Spinal cord (tissue), 10 donors: ENCODE data around the gene GSTA3. TPM values are rescaled to one million over a fixed set of nuclear protein-coding genes. Genes with fewer than 3 reads are reported as not detected.
A peak's percentile ranks its signal among the peaks of the same experiment; 100 is the strongest.

Source experiments
- DNase-seq, 6 donors: peaks; one replicate each; pipeline versions ENCODE4 v3.0.0 to v3.0.0-alpha.2; 2013 to 2015; ENCODE audit warnings: low spot score in 6 of 6, low read depth in 4 of 6
- H3K27ac ChIP-seq: one replicate; pipeline ENCODE4 v1.5.1; 2013; ENCODE audit warnings: low read depth, low read length, control low read depth
- H3K27me3 ChIP-seq: one replicate; pipeline ENCODE4 v1.6.1; 2013; ENCODE audit warnings: low read length; ENCODE audit not compliant: control insufficient read depth, insufficient read depth
- H3K36me3 ChIP-seq: one replicate; pipeline ENCODE4 v1.6.1; 2013; ENCODE audit warnings: low read length; ENCODE audit not compliant: control insufficient read depth, insufficient read depth
- H3K4me1 ChIP-seq: one replicate; pipeline ENCODE4 v1.6.1; 2013; ENCODE audit warnings: low read length; ENCODE audit not compliant: control insufficient read depth, insufficient read depth
- H3K4me3 ChIP-seq: one replicate; pipeline ENCODE4 v1.5.1; 2013; ENCODE audit warnings: low read depth, low read length, control low read depth
- H3K9me3 ChIP-seq: one replicate; pipeline ENCODE4 v1.6.1; 2013; ENCODE audit warnings: low read length; ENCODE audit not compliant: control insufficient read depth, insufficient read depth
- WGBS: methylation state at CpG from one replicate; pipeline ENCODE4 v1.1.5; 2013; ENCODE audit warnings: missing lambda C conversion rate; ENCODE audit not compliant: insufficient coverage; 5-methylcytosine and 5-hydroxymethylcytosine counted together
- polyA plus RNA-seq, 2 donors: library from polyadenylated mRNA; unstranded; fragments of 120-200 nt; gene quantifications; one replicate each; pipeline ENCODE4 v1.2.1, GENCODE V29; 2013; ENCODE audit not compliant: insufficient read length in 2 of 2
- total RNA-seq, 2 donors: library from RNA; depleted of rRNA in 1 of 2; stranded (reverse); fragments of 120-200 nt in 1 of 2; fragments of >200 nt in 1 of 2; gene quantifications; one replicate each; pipeline versions ENCODE4 v1.2.3 to v1.2.4, GENCODE V29; 2013 to 2014
- donor health status: healthy.

GSTA3 gene
- total and polyA plus RNA-seq, 4 donors: 4.4 TPM; not detected in 3

- Histone ChIP-seq H3K4me3 (no peak overlapping the region), H3K36me3 (no peaks in the 10 kb centered on the region), H3K4me1 (no peaks in the 10 kb centered on the region), H3K27ac (no peak overlapping the region), H3K27me3 (no peaks in the 10 kb centered on the region), H3K9me3 (no peaks in the 10 kb centered on the region)
- DNase-seq: no peak
- no CpG with 5 or more reads among the region's 2 CpGs for WGBS
Measured at GRCh38 chr6:52893803-52894202, 15.7 kb downstream of the GSTA3 start.

DNA sequence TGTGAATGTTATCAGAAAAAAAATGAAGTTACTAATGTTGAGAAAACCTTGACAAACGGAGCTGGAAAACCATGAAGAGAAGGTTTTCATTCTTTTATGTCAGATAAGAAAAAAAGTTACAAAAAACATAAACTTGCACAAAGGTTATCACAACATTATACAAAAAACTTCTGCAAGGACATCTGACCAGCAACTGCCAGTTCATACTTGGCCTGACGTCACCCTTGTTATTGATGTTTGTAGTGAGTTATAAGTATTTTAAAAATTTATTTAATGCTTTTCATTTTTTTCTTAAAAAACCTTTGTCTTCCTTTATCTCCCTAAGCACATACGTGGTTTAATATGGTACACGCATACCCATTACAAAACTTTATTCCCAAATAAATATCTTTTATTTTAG, 16.3 kb downstream of the GSTA3 start:
- Histone ChIP-seq H3K36me3 (no peaks in the 10 kb centered on the region), H3K27ac (no peak overlapping the region), H3K27me3 (no peaks in the 10 kb centered on the region), H3K4me1 (no peaks in the 10 kb centered on the region), H3K4me3 (no peak overlapping the region), H3K9me3 (no peaks in the 10 kb centered on the region)
- WGBS: no CpG with 5 or more reads among the region's 4 CpGs
- DNase-seq: no peak

GRCh38 chr6:52890018-52890417, 19.5 kb downstream of the GSTA3 start:
- H3K4me3 ChIP-seq: no peak overlapping the region
- H3K36me3 ChIP-seq: no peaks in the 10 kb centered on the region
- H3K27ac ChIP-seq: no peak overlapping the region
- H3K4me1 ChIP-seq: no peaks in the 10 kb centered on the region
- no CpG with 5 or more reads among the region's 3 CpGs for WGBS
- H3K9me3 ChIP-seq: no peaks in the 10 kb centered on the region
- DNase-seq: no peak
- H3K27me3 ChIP-seq: no peaks in the 10 kb centered on the region

GRCh38 chr6:52887910-52888524, 21.5 kb downstream of the GSTA3 start:
- no peak for DNase-seq
- Histone ChIP-seq H3K4me1 (no peaks in the 10 kb centered on the region), H3K36me3 (no peaks in the 10 kb centered on the region), H3K9me3 (no peaks in the 10 kb centered on the region), H3K27ac (no peak overlapping the region), H3K4me3 (no peak overlapping the region), H3K27me3 (no peaks in the 10 kb centered on the region)
- 100% methylated on average over 2 of the region's 3 CpGs for WGBS

- Histone ChIP-seq H3K9me3 (no peaks in the 10 kb centered on the region), H3K27ac (no peak overlapping the region), H3K27me3 (no peaks in the 10 kb centered on the region), H3K36me3 (no peaks in the 10 kb centered on the region), H3K4me1 (peaks cover 6% of the 10 kb centered on the region), H3K4me3 (peak overlapping the region; percentile 56)
- peak in 4 of 6 donors; percentile 11 to 74 (median 46) for DNase-seq
- 31% methylated on average over 6 of the region's 18 CpGs for WGBS
Measured at GRCh38 chr6:52881996-52882841, 27.3 kb downstream of the GSTA3 start.

DNA sequence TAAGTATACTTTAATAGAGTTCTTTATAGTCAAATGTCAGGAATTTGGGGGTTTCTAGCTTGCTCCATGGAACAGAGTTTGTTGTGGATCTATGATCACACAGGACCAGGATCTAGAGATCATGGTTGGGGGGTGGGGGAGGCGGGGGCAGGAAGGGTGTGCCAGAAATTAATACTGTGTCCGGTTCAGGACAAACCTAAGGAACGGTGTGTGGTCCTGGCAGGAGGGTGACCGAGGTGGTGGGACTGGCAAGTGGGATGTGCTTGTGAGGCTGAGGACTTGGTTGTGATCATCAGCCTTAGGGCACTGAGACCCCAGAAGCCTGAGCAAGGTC, 27.9 kb downstream of the GSTA3 start:
- 89% methylated on average over 4 of the region's 4 CpGs for WGBS
- H3K4me1 ChIP-seq: peaks cover 6% of the 10 kb centered on the region
- peak overlapping the region; percentile 56 for H3K4me3 ChIP-seq
- H3K36me3 ChIP-seq: no peaks in the 10 kb centered on the region
- H3K27me3 ChIP-seq: no peaks in the 10 kb centered on the region
- no peaks in the 10 kb centered on the region for H3K9me3 ChIP-seq
- H3K27ac ChIP-seq: no peak overlapping the region
- no peak for DNase-seq

DNA sequence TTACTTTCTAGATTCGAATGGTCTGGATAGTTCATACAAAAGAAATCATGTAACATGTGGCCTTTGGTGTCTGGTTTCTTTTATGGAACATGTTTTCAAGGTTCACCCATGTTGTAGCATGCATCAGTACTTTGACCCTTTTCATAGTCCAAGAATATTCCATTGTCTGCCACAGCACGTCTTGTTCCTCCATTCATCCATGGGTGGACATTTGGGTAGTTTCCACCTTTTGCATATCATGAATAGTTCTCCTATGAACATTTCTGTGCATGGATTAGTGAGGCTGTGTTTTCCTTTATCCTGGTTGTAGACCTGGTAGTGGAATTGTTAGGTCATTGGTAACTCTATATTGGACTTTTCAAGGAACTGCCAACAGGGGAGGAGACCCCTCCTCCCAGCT, 31.7 kb downstream of the GSTA3 start:
- H3K36me3 ChIP-seq: no peaks in the 10 kb centered on the region
- no CpG with 5 or more reads among the region's 2 CpGs for WGBS
- H3K27me3 ChIP-seq: no peaks in the 10 kb centered on the region
- no peak overlapping the region for H3K4me3 ChIP-seq
- DNase-seq: no peak
- H3K9me3 ChIP-seq: no peaks in the 10 kb centered on the region
- H3K4me1 ChIP-seq: peaks cover 6% of the 10 kb centered on the region
- H3K27ac ChIP-seq: no peak overlapping the region

DNA sequence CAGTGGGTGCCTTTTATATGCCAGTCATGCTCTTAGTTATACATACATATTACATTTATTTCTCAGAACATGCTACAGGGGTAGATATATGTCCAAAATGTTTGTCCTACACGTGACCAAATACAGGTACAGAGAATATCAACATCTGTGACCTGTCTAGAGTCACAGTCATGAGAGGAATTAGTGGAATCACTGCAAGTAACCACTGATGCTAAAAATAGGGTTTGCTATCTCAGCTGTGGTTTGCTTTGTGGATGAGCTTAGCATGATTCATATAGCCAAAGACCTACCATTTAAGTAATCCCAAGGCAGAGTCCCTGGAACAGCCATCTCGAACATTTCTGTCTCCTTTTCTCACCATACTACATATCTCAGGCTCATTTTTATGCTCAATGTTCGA, 32.3 kb downstream of the GSTA3 start:
- H3K9me3 ChIP-seq: no peaks in the 10 kb centered on the region
- DNase-seq: no peak
- H3K4me1 ChIP-seq: peaks cover 5% of the 10 kb centered on the region
- H3K4me3 ChIP-seq: no peak overlapping the region
- WGBS: no CpG with 5 or more reads among the region's 3 CpGs
- H3K27ac ChIP-seq: no peak overlapping the region
- no peaks in the 10 kb centered on the region for H3K36me3 ChIP-seq
- H3K27me3 ChIP-seq: no peaks in the 10 kb centered on the region

- WGBS: 78% methylated on average over 4 of the region's 7 CpGs
- Histone ChIP-seq H3K4me3 (no peak overlapping the region), H3K4me1 (no peaks in the 10 kb centered on the region), H3K27me3 (no peaks in the 10 kb centered on the region), H3K36me3 (no peaks in the 10 kb centered on the region), H3K27ac (no peak overlapping the region), H3K9me3 (no peaks in the 10 kb centered on the region)
- DNase-seq: no peak
Measured at GRCh38 chr6:52876056-52876787, 33.3 kb downstream of the GSTA3 start.
